Measurements from ENCODE around the gene TNNT2. TPM values are rescaled to one million over a fixed set of nuclear protein-coding genes. Genes with fewer than 3 reads are reported as not detected.
A peak's percentile ranks its signal among the peaks of the same experiment; 100 is the strongest.

The TNNT2 gene
- polyA plus RNA-seq, 2 donors, result 7.1 to 7.5 TPM

GRCh38 chr1:201327687-201328240 is 49.7 kb downstream of the TNNT2 start:
- WGBS, 2 donors, result 54 to 75% methylated on average over 7 of the region's 7 CpGs
- Histone ChIP-seq H3K4me1 (ENCODE audit: control insufficient read depth in 2 of 2, insufficient read depth in 2 of 2, low read length in 1 of 2) (peaks cover 0 to 28% of the 10 kb centered on the region in 2 donors), H3K36me3 (ENCODE audit: control insufficient read depth in 2 of 2, insufficient read depth in 2 of 2, low read length in 1 of 2) (peaks cover 0 to 69% of the 10 kb centered on the region in 2 donors)

GRCh38 chr1:201326710-201327109 is 50.8 kb downstream of the TNNT2 start:
- Histone ChIP-seq H3K4me1 (ENCODE audit: control insufficient read depth in 2 of 2, insufficient read depth in 2 of 2, low read length in 1 of 2) (peaks cover 0 to 26% of the 10 kb centered on the region in 2 donors), H3K36me3 (ENCODE audit: control insufficient read depth in 2 of 2, insufficient read depth in 2 of 2, low read length in 1 of 2) (peaks cover 0 to 79% of the 10 kb centered on the region in 2 donors), H3K27ac (ENCODE audit: low read depth in 2 of 2, low read length in 1 of 2) (peak overlapping the region; percentile 26 to 75), H3K27me3 (ENCODE audit: control insufficient read depth in 1 of 2, insufficient read depth in 2 of 2, low read length in 2 of 2) (no peaks in the 10 kb centered on the region), H3K9me3 (ENCODE audit: control insufficient read depth in 2 of 2, insufficient read depth in 1 of 2, low read depth in 1 of 2, low read length in 1 of 2) (no peaks in the 10 kb centered on the region), H3K4me3 (ENCODE audit: low read depth in 1 of 2, low read length in 2 of 2) (no peak overlapping the region)
- WGBS, 2 donors, result 76 to 90% methylated on average over 4 of the region's 4 CpGs

More at GRCh38 chr1:201327687-201328240, 49.7 kb downstream of the TNNT2 start:
- H3K4me3 ChIP-seq (ENCODE audit: low read depth in 1 of 2, low read length in 2 of 2), result no peak overlapping the region
- H3K9me3 ChIP-seq (ENCODE audit: control insufficient read depth in 2 of 2, insufficient read depth in 1 of 2, low read depth in 1 of 2, low read length in 1 of 2), result no peaks in the 10 kb centered on the region
- no peaks in the 10 kb centered on the region for H3K27me3 ChIP-seq (ENCODE audit: control insufficient read depth in 1 of 2, insufficient read depth in 2 of 2, low read length in 2 of 2)
- H3K27ac ChIP-seq (ENCODE audit: low read depth in 2 of 2, low read length in 1 of 2), result peak overlapping the region; percentile 8 to 75

- peak overlapping the region in 1 of 2 donors; percentile 16 for H3K27ac ChIP-seq (ENCODE audit: low read depth in 2 of 2, low read length in 1 of 2)
- H3K4me1 ChIP-seq (ENCODE audit: control insufficient read depth in 2 of 2, insufficient read depth in 2 of 2, low read length in 1 of 2), result peaks cover 0 to 26% of the 10 kb centered on the region in 2 donors
- H3K27me3 ChIP-seq (ENCODE audit: control insufficient read depth in 1 of 2, insufficient read depth in 2 of 2, low read length in 2 of 2), result no peaks in the 10 kb centered on the region
- H3K9me3 ChIP-seq (ENCODE audit: control insufficient read depth in 2 of 2, insufficient read depth in 1 of 2, low read depth in 1 of 2, low read length in 1 of 2), result no peaks in the 10 kb centered on the region
- 91 to 93% methylated on average over 8 of the region's 8 CpGs for WGBS, 2 donors
- H3K36me3 ChIP-seq (ENCODE audit: control insufficient read depth in 2 of 2, insufficient read depth in 2 of 2, low read length in 1 of 2), result peaks cover 0 to 79% of the 10 kb centered on the region in 2 donors
- no peak overlapping the region for H3K4me3 ChIP-seq (ENCODE audit: low read depth in 1 of 2, low read length in 2 of 2)
These were observed 51.8 kb downstream of the TNNT2 start for GRCh38 chr1:201325678-201326060.

- H3K36me3 ChIP-seq (ENCODE audit: control insufficient read depth in 2 of 2, insufficient read depth in 2 of 2, low read length in 1 of 2), result peaks cover 0 to 81% of the 10 kb centered on the region in 2 donors
- WGBS, 2 donors, result 72 to 75% methylated on average over 16 of the region's 16 CpGs
These were observed 52.4 kb downstream of the TNNT2 start for GRCh38 chr1:201324821-201325677.

GRCh38 chr1:201324306-201324705 is 53.2 kb downstream of the TNNT2 start:
- no peaks in the 10 kb centered on the region for H3K9me3 ChIP-seq (ENCODE audit: control insufficient read depth in 2 of 2, insufficient read depth in 1 of 2, low read depth in 1 of 2, low read length in 1 of 2)
- no peaks in the 10 kb centered on the region for H3K27me3 ChIP-seq (ENCODE audit: control insufficient read depth in 1 of 2, insufficient read depth in 2 of 2, low read length in 2 of 2)
- H3K4me3 ChIP-seq (ENCODE audit: low read depth in 1 of 2, low read length in 2 of 2), result no peak overlapping the region
- no peak overlapping the region for H3K27ac ChIP-seq (ENCODE audit: low read depth in 2 of 2, low read length in 1 of 2)
- WGBS, 2 donors, result 93 to 95% methylated on average over 4 of the region's 4 CpGs
- peaks cover 0 to 26% of the 10 kb centered on the region in 2 donors for H3K4me1 ChIP-seq (ENCODE audit: control insufficient read depth in 2 of 2, insufficient read depth in 2 of 2, low read length in 1 of 2)
- H3K36me3 ChIP-seq (ENCODE audit: control insufficient read depth in 2 of 2, insufficient read depth in 2 of 2, low read length in 1 of 2), result peaks cover 0 to 84% of the 10 kb centered on the region in 2 donors

More at GRCh38 chr1:201324821-201325677, 52.4 kb downstream of the TNNT2 start:
- peaks cover 0 to 26% of the 10 kb centered on the region in 2 donors for H3K4me1 ChIP-seq (ENCODE audit: control insufficient read depth in 2 of 2, insufficient read depth in 2 of 2, low read length in 1 of 2)
- no peaks in the 10 kb centered on the region for H3K9me3 ChIP-seq (ENCODE audit: control insufficient read depth in 2 of 2, insufficient read depth in 1 of 2, low read depth in 1 of 2, low read length in 1 of 2)
- H3K4me3 ChIP-seq (ENCODE audit: low read depth in 1 of 2, low read length in 2 of 2), result no peak overlapping the region
- peak overlapping the region in 1 of 2 donors; percentile 3 for H3K27ac ChIP-seq (ENCODE audit: low read depth in 2 of 2, low read length in 1 of 2)
- H3K27me3 ChIP-seq (ENCODE audit: control insufficient read depth in 1 of 2, insufficient read depth in 2 of 2, low read length in 2 of 2), result no peaks in the 10 kb centered on the region

GRCh38 chr1:201322653-201323510 is 54.6 kb downstream of the TNNT2 start:
- WGBS, 2 donors, result 91 to 92% methylated on average over 12 of the region's 12 CpGs
- H3K36me3 ChIP-seq (ENCODE audit: control insufficient read depth in 2 of 2, insufficient read depth in 2 of 2, low read length in 1 of 2), result peaks cover 0 to 78% of the 10 kb centered on the region in 2 donors
- no peaks in the 10 kb centered on the region for H3K9me3 ChIP-seq (ENCODE audit: control insufficient read depth in 2 of 2, insufficient read depth in 1 of 2, low read depth in 1 of 2, low read length in 1 of 2)
- peaks cover 0 to 24% of the 10 kb centered on the region in 2 donors for H3K4me1 ChIP-seq (ENCODE audit: control insufficient read depth in 2 of 2, insufficient read depth in 2 of 2, low read length in 1 of 2)
- H3K4me3 ChIP-seq (ENCODE audit: low read depth in 1 of 2, low read length in 2 of 2), result no peak overlapping the region
- no peak overlapping the region for H3K27ac ChIP-seq (ENCODE audit: low read depth in 2 of 2, low read length in 1 of 2)
- H3K27me3 ChIP-seq (ENCODE audit: control insufficient read depth in 1 of 2, insufficient read depth in 2 of 2, low read length in 2 of 2), result no peaks in the 10 kb centered on the region

GRCh38 chr1:201321826-201322390 is 55.6 kb downstream of the TNNT2 start:
- Histone ChIP-seq H3K4me1 (ENCODE audit: control insufficient read depth in 2 of 2, insufficient read depth in 2 of 2, low read length in 1 of 2) (peaks cover 0 to 16% of the 10 kb centered on the region in 2 donors), H3K4me3 (ENCODE audit: low read depth in 1 of 2, low read length in 2 of 2) (no peak overlapping the region), H3K27ac (ENCODE audit: low read depth in 2 of 2, low read length in 1 of 2) (peak overlapping the region in 1 of 2 donors; percentile 45), H3K9me3 (ENCODE audit: control insufficient read depth in 2 of 2, insufficient read depth in 1 of 2, low read depth in 1 of 2, low read length in 1 of 2) (no peaks in the 10 kb centered on the region), H3K27me3 (ENCODE audit: control insufficient read depth in 1 of 2, insufficient read depth in 2 of 2, low read length in 2 of 2) (no peaks in the 10 kb centered on the region), H3K36me3 (ENCODE audit: control insufficient read depth in 2 of 2, insufficient read depth in 2 of 2, low read length in 1 of 2) (peaks cover 0 to 80% of the 10 kb centered on the region in 2 donors)
- 88 to 89% methylated on average over 15 of the region's 15 CpGs for WGBS, 2 donors

GRCh38 chr1:201320168-201320788 is 57.2 kb downstream of the TNNT2 start:
- Histone ChIP-seq H3K4me3 (ENCODE audit: low read depth in 1 of 2, low read length in 2 of 2) (no peak overlapping the region), H3K27ac (ENCODE audit: low read depth in 2 of 2, low read length in 1 of 2) (peak overlapping the region in 1 of 2 donors; percentile 35), H3K36me3 (ENCODE audit: control insufficient read depth in 2 of 2, insufficient read depth in 2 of 2, low read length in 1 of 2) (peaks cover 0 to 73% of the 10 kb centered on the region in 2 donors), H3K4me1 (ENCODE audit: control insufficient read depth in 2 of 2, insufficient read depth in 2 of 2, low read length in 1 of 2) (peaks cover 0 to 10% of the 10 kb centered on the region in 2 donors), H3K9me3 (ENCODE audit: control insufficient read depth in 2 of 2, insufficient read depth in 1 of 2, low read depth in 1 of 2, low read length in 1 of 2) (no peaks in the 10 kb centered on the region), H3K27me3 (ENCODE audit: control insufficient read depth in 1 of 2, insufficient read depth in 2 of 2, low read length in 2 of 2) (no peaks in the 10 kb centered on the region)
- 80 to 81% methylated on average over 12 of the region's 12 CpGs for WGBS, 2 donors

Data from esophagus (tissue), 2 donors.